ENCODE measurements around the gene ATP13A4. TPM values are rescaled to one million over a fixed set of nuclear protein-coding genes. Genes with fewer than 3 reads are reported as not detected.

The ATP13A4 gene
- total RNA-seq, 1 experiment from 2014 or later, result not detected

- BruUV-seq (replicated peaks), result no TSS peak
- Mint-ChIP-seq H3K27me3 (ENCODE audit: insufficient read depth, unreplicated experiment) (peaks cover 46% of the 10 kb centered on the region), H3K4me1 (ENCODE audit: insufficient read depth, unreplicated experiment) (no peaks in the 10 kb centered on the region), H3K27ac (ENCODE audit: low read depth, unreplicated experiment) (no peak overlapping the region), H3K4me3 (ENCODE audit: unreplicated experiment) (no peak overlapping the region), H3K9me3 (ENCODE audit: unreplicated experiment) (no peaks in the 10 kb centered on the region), H3K36me3 (ENCODE audit: insufficient read depth, unreplicated experiment) (no peaks in the 10 kb centered on the region)
- ChIA-PET CTCF (no interaction called here), POLR2A (no interaction called here)
- TF ChIP-seq CTCF (IDR thresholded peaks at IDR 0.05; ENCODE audit: unreplicated experiment), result no peak
- DNase-seq (ENCODE audit: unreplicated experiment), result peak; percentile 9
- intact Hi-C loops (cut with micrococcal nuclease), result no loop called here
Measured at GRCh38 chr3:193488741-193489140, 66.0 kb downstream of the ATP13A4 start.

GRCh38 chr3:193483988-193484539, 70.6 kb downstream of the ATP13A4 start:
- peaks cover 42% of the 10 kb centered on the region for H3K27me3 Mint-ChIP-seq (ENCODE audit: insufficient read depth, unreplicated experiment)
- intact Hi-C loops (cut with micrococcal nuclease), result no loop called here
- H3K27ac Mint-ChIP-seq (ENCODE audit: low read depth, unreplicated experiment), result no peak overlapping the region
- POLR2A ChIA-PET, result no interaction called here
- TF ChIP-seq CTCF (IDR thresholded peaks at IDR 0.05; ENCODE audit: unreplicated experiment), result no peak
- CTCF ChIA-PET, result interaction anchor here (0.7 kb wide), 1 partner anchor 124 kb away, joined by 3 read pairs; no protein-coding TSS in a partner anchor
- no peaks in the 10 kb centered on the region for H3K36me3 Mint-ChIP-seq (ENCODE audit: insufficient read depth, unreplicated experiment)
- no TSS peak for BruUV-seq (replicated peaks)
- no peaks in the 10 kb centered on the region for H3K4me1 Mint-ChIP-seq (ENCODE audit: insufficient read depth, unreplicated experiment)
- no peaks in the 10 kb centered on the region for H3K9me3 Mint-ChIP-seq (ENCODE audit: unreplicated experiment)
- DNase-seq (ENCODE audit: unreplicated experiment), result no peak
- no peak overlapping the region for H3K4me3 Mint-ChIP-seq (ENCODE audit: unreplicated experiment)

- no peak for DNase-seq (ENCODE audit: unreplicated experiment)
- peaks cover 43% of the 10 kb centered on the region for H3K27me3 Mint-ChIP-seq (ENCODE audit: insufficient read depth, unreplicated experiment)
- no peak overlapping the region for H3K4me3 Mint-ChIP-seq (ENCODE audit: unreplicated experiment)
- intact Hi-C loops (cut with micrococcal nuclease), result no loop called here
- no peak for TF ChIP-seq CTCF (IDR thresholded peaks at IDR 0.05; ENCODE audit: unreplicated experiment)
- H3K27ac Mint-ChIP-seq (ENCODE audit: low read depth, unreplicated experiment), result no peak overlapping the region
- CTCF ChIA-PET, result interaction anchor here (0.6 kb wide), 1 partner anchor 428 kb away, joined by 3 read pairs; no protein-coding TSS in a partner anchor
- no peaks in the 10 kb centered on the region for H3K4me1 Mint-ChIP-seq (ENCODE audit: insufficient read depth, unreplicated experiment)
- no peaks in the 10 kb centered on the region for H3K9me3 Mint-ChIP-seq (ENCODE audit: unreplicated experiment)
- H3K36me3 Mint-ChIP-seq (ENCODE audit: insufficient read depth, unreplicated experiment), result no peaks in the 10 kb centered on the region
- POLR2A ChIA-PET, result no interaction called here
- no TSS peak for BruUV-seq (replicated peaks)
Measured at GRCh38 chr3:193481436-193481835, 73.3 kb downstream of the ATP13A4 start.

- intact Hi-C loops (cut with micrococcal nuclease), result no loop called here
- POLR2A ChIA-PET, result no interaction called here
- no TSS peak for BruUV-seq (replicated peaks)
- CTCF ChIA-PET, result interaction anchor here (0.6 kb wide), 1 partner anchor 88 kb away, joined by 4 read pairs; no protein-coding TSS in a partner anchor
- Mint-ChIP-seq H3K9me3 (ENCODE audit: unreplicated experiment) (no peaks in the 10 kb centered on the region), H3K36me3 (ENCODE audit: insufficient read depth, unreplicated experiment) (no peaks in the 10 kb centered on the region), H3K4me1 (ENCODE audit: insufficient read depth, unreplicated experiment) (no peaks in the 10 kb centered on the region), H3K27me3 (ENCODE audit: insufficient read depth, unreplicated experiment) (peaks cover 61% of the 10 kb centered on the region), H3K27ac (ENCODE audit: low read depth, unreplicated experiment) (no peak overlapping the region), H3K4me3 (ENCODE audit: unreplicated experiment) (no peak overlapping the region)
- TF ChIP-seq CTCF (IDR thresholded peaks at IDR 0.05; ENCODE audit: unreplicated experiment), result no peak
- DNase-seq (ENCODE audit: unreplicated experiment), result no peak
Measured at GRCh38 chr3:193474446-193474845, 80.2 kb downstream of the ATP13A4 start.
